Brain microvascular endothelial cell (primary cell): Measurements from ENCODE around the gene PTN.

Experiments
- DNase-seq: peaks from one replicate; pipeline ENCODE4 v3.0.0-alpha.2; 2020
- H3K27ac ChIP-seq: fragments of 250-450 bp; sonication (Bioruptor Pico); 2 replicates; pipeline ENCODE4 v1.5.1; 2020; ENCODE audit warnings: mild to moderate bottlenecking, moderate library complexity
- H3K27me3 ChIP-seq: fragments of 250-450 bp; sonication (Bioruptor Pico); replicated peaks from 2 replicates; pipeline ENCODE4 v1.5.1; 2020; ENCODE audit warnings: mild to moderate bottlenecking
- H3K36me3 ChIP-seq: fragments of 250-450 bp; sonication (Bioruptor Pico); replicated peaks from 2 replicates; pipeline ENCODE4 v1.5.1; 2020; ENCODE audit warnings: mild to moderate bottlenecking
- H3K4me3 ChIP-seq: 2 replicates; pipeline ENCODE4 v1.5.1; 2011; ENCODE audit warnings: low read depth, mild to moderate bottlenecking, control low read depth, low read length, moderate library complexity
- CTCF ChIP-seq: IDR thresholded peaks from 2 replicates; pipeline ENCODE4 v1.5.1; 2011; ENCODE audit warnings: low read depth, mild to moderate bottlenecking, moderate library complexity, low read length, control low read depth, inconsistent platforms; ENCODE audit errors: missing control alignments
- in situ Hi-C: cut with HindIII; loops from 2 replicates; pipeline ENCODE4 v1.10.0; 2017; ENCODE audit warnings: low sequenced_read_pairs, low pct_ligation_motif_present

Gene PTN

GRCh38 chr7:137295739-137296324 is 47.7 kb downstream of the PTN start:
- DNase-seq = no peak
- no peaks in the 10 kb centered on the region for H3K36me3 ChIP-seq
- no peak for TF ChIP-seq CTCF
- H3K4me3 ChIP-seq = no peak overlapping the region
- no peak overlapping the region for H3K27ac ChIP-seq
- in situ Hi-C loops = no loop called here
- H3K27me3 ChIP-seq = no peaks in the 10 kb centered on the region

GRCh38 chr7:137289101-137289500 is 54.4 kb downstream of the PTN start:
- Histone ChIP-seq H3K4me3 (no peak overlapping the region), H3K27ac (no peak overlapping the region), H3K27me3 (no peaks in the 10 kb centered on the region), H3K36me3 (no peaks in the 10 kb centered on the region)
- no peak for TF ChIP-seq CTCF
- in situ Hi-C loops = no loop called here
- DNase-seq = no peak

GRCh38 chr7:137287651-137288258 is 55.8 kb downstream of the PTN start:
- in situ Hi-C loops = no loop called here

GRCh38 chr7:137283153-137283552 is 60.4 kb downstream of the PTN start:
- Histone ChIP-seq H3K4me3 (no peak overlapping the region), H3K27ac (no peak overlapping the region), H3K27me3 (no peaks in the 10 kb centered on the region), H3K36me3 (no peaks in the 10 kb centered on the region)
- no peak for DNase-seq
- in situ Hi-C loops = no loop called here
- no peak for TF ChIP-seq CTCF

More at GRCh38 chr7:137287651-137288258, 55.8 kb downstream of the PTN start:
- peak; percentile 38 for TF ChIP-seq CTCF
- H3K27me3 ChIP-seq = no peaks in the 10 kb centered on the region
- H3K27ac ChIP-seq = no peak overlapping the region
- H3K4me3 ChIP-seq = no peak overlapping the region
- DNase-seq = peak; percentile 40
- no peaks in the 10 kb centered on the region for H3K36me3 ChIP-seq

- Histone ChIP-seq H3K27me3 (no peaks in the 10 kb centered on the region), H3K36me3 (no peaks in the 10 kb centered on the region), H3K27ac (no peak overlapping the region), H3K4me3 (no peak overlapping the region)
- DNase-seq = no peak
- in situ Hi-C loops = no loop called here
- TF ChIP-seq CTCF = no peak
These were observed 61.5 kb downstream of the PTN start for GRCh38 chr7:137282043-137282442.

- in situ Hi-C loops = no loop called here
- H3K27ac ChIP-seq = no peak overlapping the region
- DNase-seq = no peak
- TF ChIP-seq CTCF = no peak
- H3K27me3 ChIP-seq = no peaks in the 10 kb centered on the region
- H3K36me3 ChIP-seq = no peaks in the 10 kb centered on the region
- no peak overlapping the region for H3K4me3 ChIP-seq
These were observed 67.3 kb downstream of the PTN start for GRCh38 chr7:137276189-137276588.
